Measurements from ENCODE around the gene TMEM259.

Gene TMEM259

DNA sequence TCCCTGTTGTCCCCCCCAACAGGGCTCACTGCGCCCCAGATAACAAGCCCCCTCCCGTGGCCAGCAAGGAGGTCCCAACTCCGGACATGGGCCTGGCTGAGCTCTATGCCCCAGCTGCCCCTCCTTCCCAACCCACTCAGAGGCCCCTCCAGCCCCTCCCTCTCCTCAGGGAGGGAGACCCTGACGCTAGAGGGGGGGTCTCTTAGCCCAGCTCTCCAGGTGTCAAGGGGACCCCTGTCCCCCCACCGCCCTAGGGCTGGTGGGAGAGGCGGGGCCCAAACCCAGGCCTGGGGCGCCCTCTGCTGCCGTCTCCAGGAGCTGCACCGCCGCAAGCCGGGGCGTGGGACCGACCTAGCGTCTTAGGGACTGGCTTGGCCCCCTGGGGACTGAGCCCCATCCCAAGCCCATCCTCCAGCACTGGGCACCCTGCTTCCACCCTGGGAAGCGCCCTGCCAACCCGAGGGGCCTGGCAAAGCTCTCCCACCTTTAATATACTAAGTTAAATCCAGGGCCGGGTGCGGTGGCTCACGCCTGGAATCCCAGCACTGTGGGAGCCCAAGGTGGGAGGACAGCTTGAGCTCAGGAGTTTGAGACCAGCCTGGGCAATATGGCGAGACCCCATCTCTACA, 19.3 kb downstream of the TMEM259 start:
- TF ChIP-seq CTCF (conservative IDR thresholded peaks at IDR 0.05; ENCODE audit: low read length): peak; percentile 68
- no peak overlapping the region for H3K4me3 ChIP-seq (ENCODE audit: low read length)
- DNase-seq (ENCODE audit: low read depth): no peak

GRCh38 chr19:1000591-1001537, 20.1 kb downstream of the TMEM259 start:
- no peak for TF ChIP-seq CTCF (conservative IDR thresholded peaks at IDR 0.05; ENCODE audit: low read length)
- DNase-seq (ENCODE audit: low read depth): no peak
- H3K4me3 ChIP-seq (ENCODE audit: low read length): no peak overlapping the region; the same call in 1 of the 2 replicates

GRCh38 chr19:1000095-1000494, 20.8 kb downstream of the TMEM259 start, which contains the start of gene GRIN3B:
Gene GRIN3B (plus strand): TSS chr19:1000419. CDS start chr19:1000438, 19 bp downstream.
- H3K4me3 ChIP-seq (ENCODE audit: low read length): no peak within 1 kb of the TSS; the same call in none of the 2 replicates
- peak; percentile 44 for DNase-seq (ENCODE audit: low read depth)

DNA sequence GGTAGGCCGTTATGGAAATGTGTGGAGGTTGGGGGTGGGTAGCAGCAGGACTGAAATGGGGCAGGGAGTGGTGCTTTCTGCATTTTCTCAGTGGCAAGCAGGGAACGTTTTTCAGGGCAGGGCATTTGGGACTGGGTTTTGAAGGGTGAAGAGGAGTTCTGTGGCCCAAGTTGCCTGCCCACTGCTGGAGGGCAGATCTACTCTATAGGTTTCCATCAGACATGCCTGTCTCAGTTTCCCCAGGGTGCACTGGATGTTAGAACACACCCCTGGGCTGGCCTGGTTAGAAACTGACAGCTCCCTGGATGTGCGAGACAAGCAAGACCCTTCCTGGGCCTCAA, 21.6 kb downstream of the TMEM259 start:
- TF ChIP-seq CTCF (conservative IDR thresholded peaks at IDR 0.05; ENCODE audit: low read length): no peak
- no peak overlapping the region for H3K4me3 ChIP-seq (ENCODE audit: low read length)
- no peak for DNase-seq (ENCODE audit: low read depth)

More at GRCh38 chr19:1000095-1000494, 20.8 kb downstream of the TMEM259 start, which contains the start of gene GRIN3B:
- peak; percentile 47 for TF ChIP-seq CTCF (conservative IDR thresholded peaks at IDR 0.05; ENCODE audit: low read length)

DNA sequence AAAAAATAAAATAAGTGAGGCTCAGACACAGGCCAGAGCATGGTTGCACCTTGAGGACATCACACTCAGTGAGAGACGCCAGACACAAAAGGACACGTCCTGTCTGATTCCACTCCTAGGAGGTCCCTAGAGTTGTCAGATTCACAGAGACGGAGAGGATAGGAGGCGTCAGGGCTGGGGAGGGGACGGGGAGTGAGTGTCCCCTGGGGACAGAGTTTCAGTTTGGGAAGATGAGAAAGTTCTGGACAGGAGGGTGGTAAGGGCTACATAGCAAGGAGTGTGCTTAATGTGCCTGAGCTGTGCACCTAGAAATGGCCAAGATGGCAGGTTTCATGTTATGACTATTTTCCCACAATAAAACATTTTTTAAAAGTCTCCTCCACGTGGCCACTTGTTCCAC, 22.9 kb downstream of the TMEM259 start:
- TF ChIP-seq CTCF (conservative IDR thresholded peaks at IDR 0.05; ENCODE audit: low read length): no peak
- H3K4me3 ChIP-seq (ENCODE audit: low read length): no peak overlapping the region
- no peak for DNase-seq (ENCODE audit: low read depth)

GRCh38 chr19:996051-996838, 24.7 kb downstream of the TMEM259 start:
- peak; percentile 37 for DNase-seq (ENCODE audit: low read depth)
- H3K4me3 ChIP-seq (ENCODE audit: low read length): peak overlapping the region; percentile 3
- no peak for TF ChIP-seq CTCF (conservative IDR thresholded peaks at IDR 0.05; ENCODE audit: low read length)

All from AG10803 (cell line).